Liver (tissue), 3 donors: ENCODE results near the gene OSGIN1.

Source experiments
- HNF4A ChIP-seq, 2 donors: conservative IDR thresholded peaks; 2 replicates each; pipeline ENCODE4 v1.6.1; 2016; ENCODE audit warnings: antibody characterized with exemption in 2 of 2, mild to moderate bottlenecking in 2 of 2
- HNF4G ChIP-seq: IDR thresholded peaks from 2 replicates; pipeline ENCODE4 v1.6.1; 2016; ENCODE audit warnings: antibody characterized with exemption
- RAD21 ChIP-seq, 2 donors: IDR thresholded peaks; 2 replicates each; pipeline ENCODE4 v1.6.1; 2016; ENCODE audit warnings: antibody characterized with exemption in 2 of 2, mild to moderate bottlenecking in 2 of 2
- RXRA ChIP-seq, 2 donors: IDR thresholded peaks; 2 replicates each; pipeline ENCODE4 v1.6.1; 2017 to 2018; ENCODE audit warnings: antibody characterized with exemption in 2 of 2, mild to moderate bottlenecking in 1 of 2
- TAF1 ChIP-seq: conservative IDR thresholded peaks from 2 replicates; pipeline ENCODE4 v1.6.1; 2016; ENCODE audit warnings: antibody characterized with exemption, mild to moderate bottlenecking
- YY1 ChIP-seq: IDR thresholded peaks from 2 replicates; pipeline ENCODE4 v1.6.1; 2016; ENCODE audit warnings: antibody characterized with exemption, mild to moderate bottlenecking
- TF ChIP-seq, protein P1 (sequence below): fragments of 150-350 bp; IDR thresholded peaks from 2 replicates; pipeline ENCODE4 v1.5.1; 2017; ENCODE audit warnings: improper control_type of control experiment, low read depth, low read length; ENCODE audit not compliant: missing input control
- TF ChIP-seq, protein P2 (sequence below): IDR thresholded peaks from 2 replicates; pipeline ENCODE4 v1.6.1; 2016; ENCODE audit warnings: antibody characterized with exemption
- donor health status: healthy.
- donor health status: healthy.

DNA sequence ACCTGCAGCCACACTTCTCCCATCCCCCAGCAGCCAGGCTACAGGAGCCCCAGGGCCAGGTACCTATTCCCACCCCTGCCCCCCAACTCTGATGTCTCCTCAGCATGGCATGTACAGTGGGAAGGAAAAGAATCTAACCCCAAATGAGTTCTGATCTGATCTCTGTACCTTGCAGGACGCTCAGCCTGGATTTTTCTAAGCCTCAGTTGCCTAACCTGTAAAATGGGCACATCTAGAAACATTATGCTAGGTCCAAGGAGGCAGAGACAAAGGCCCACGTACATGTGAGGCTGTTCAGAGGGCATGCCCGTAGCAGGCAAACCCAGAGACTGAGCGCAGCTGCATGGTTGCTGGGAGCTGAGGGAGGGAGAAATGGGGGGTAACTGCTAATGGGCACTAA, 54.5 kb downstream of the OSGIN1 start:
- TF ChIP-seq, protein P1, sequence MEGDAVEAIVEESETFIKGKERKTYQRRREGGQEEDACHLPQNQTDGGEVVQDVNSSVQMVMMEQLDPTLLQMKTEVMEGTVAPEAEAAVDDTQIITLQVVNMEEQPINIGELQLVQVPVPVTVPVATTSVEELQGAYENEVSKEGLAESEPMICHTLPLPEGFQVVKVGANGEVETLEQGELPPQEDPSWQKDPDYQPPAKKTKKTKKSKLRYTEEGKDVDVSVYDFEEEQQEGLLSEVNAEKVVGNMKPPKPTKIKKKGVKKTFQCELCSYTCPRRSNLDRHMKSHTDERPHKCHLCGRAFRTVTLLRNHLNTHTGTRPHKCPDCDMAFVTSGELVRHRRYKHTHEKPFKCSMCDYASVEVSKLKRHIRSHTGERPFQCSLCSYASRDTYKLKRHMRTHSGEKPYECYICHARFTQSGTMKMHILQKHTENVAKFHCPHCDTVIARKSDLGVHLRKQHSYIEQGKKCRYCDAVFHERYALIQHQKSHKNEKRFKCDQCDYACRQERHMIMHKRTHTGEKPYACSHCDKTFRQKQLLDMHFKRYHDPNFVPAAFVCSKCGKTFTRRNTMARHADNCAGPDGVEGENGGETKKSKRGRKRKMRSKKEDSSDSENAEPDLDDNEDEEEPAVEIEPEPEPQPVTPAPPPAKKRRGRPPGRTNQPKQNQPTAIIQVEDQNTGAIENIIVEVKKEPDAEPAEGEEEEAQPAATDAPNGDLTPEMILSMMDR: no peak
- TF ChIP-seq HNF4A (conservative IDR thresholded peaks at IDR 0.05) (no peak), RAD21 (IDR thresholded peaks at IDR 0.05) (no peak), TAF1 (no peak), HNF4G (no peak), RXRA (IDR thresholded peaks at IDR 0.05) (no peak), YY1 (no peak)
- TF ChIP-seq, protein P2, sequence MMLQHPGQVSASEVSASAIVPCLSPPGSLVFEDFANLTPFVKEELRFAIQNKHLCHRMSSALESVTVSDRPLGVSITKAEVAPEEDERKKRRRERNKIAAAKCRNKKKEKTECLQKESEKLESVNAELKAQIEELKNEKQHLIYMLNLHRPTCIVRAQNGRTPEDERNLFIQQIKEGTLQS: no peak
